BLaER1 treated with 17β-estradiol and CSF1 and Interleukin-3, amounts not matched to agents 10 nM and 100 nM (cell line): Measurements from ENCODE around the gene CHST15.

ENCODE experiments used
- H3K27ac ChIP-seq, 11 experiments: shearing (Covaris generic); formaldehyde crosslinking; 2 replicates each; pipeline ENCODE4 v1.8.1; 2022
- H3K27me3 ChIP-seq, 11 experiments: shearing (Covaris generic); formaldehyde crosslinking; 2 replicates each; pipeline ENCODE4 v1.8.1; 2022
- H3K36me3 ChIP-seq, 11 experiments: shearing (Covaris generic); formaldehyde crosslinking; 2 replicates each; pipeline ENCODE4 v1.8.1; 2022
- H3K4me1 ChIP-seq, 10 experiments: shearing (Covaris generic); formaldehyde crosslinking; 2 replicates each; pipeline ENCODE4 v1.8.1; 2022
- H3K4me2 ChIP-seq, 11 experiments: shearing (Covaris generic); formaldehyde crosslinking; 2 replicates each; pipeline ENCODE4 v1.8.1; 2022
- H3K4me3 ChIP-seq, 10 experiments: shearing (Covaris generic); formaldehyde crosslinking; 2 replicates each; pipeline ENCODE4 v1.8.1; 2022
- H3K9ac ChIP-seq, 11 experiments: shearing (Covaris generic); formaldehyde crosslinking; 2 replicates each; pipeline ENCODE4 v1.8.1; 2022
- H3K9me3 ChIP-seq, 11 experiments: shearing (Covaris generic); formaldehyde crosslinking; replicated peaks in 1 of 11; 2 replicates each; pipeline ENCODE4 v1.8.1; 2022
- H4K20me1 ChIP-seq, 11 experiments: shearing (Covaris generic); formaldehyde crosslinking; 2 replicates each; pipeline ENCODE4 v1.8.1; 2022
- Cebpa-rat ChIP-seq, 11 experiments: shearing (Covaris generic); IDR thresholded peaks; 2 replicates each; pipeline ENCODE4 v1.8.1; 2022

Gene CHST15

GRCh38 chr10:124119216-124119615 is 25.8 kb upstream of the CHST15 start:
- peaks cover 70 to 94% (median 80%) of the 10 kb centered on the region in 10 experiments for H3K4me1 ChIP-seq
- H3K36me3 ChIP-seq, result no peaks in the 10 kb centered on the region
- TF ChIP-seq Cebpa-rat (IDR thresholded peaks at IDR 0.05), result no peak
- peak overlapping the region; percentile 80 to 93 (median 89) for H3K4me2 ChIP-seq
- no peaks in the 10 kb centered on the region for H4K20me1 ChIP-seq
- no peaks in the 10 kb centered on the region for H3K9me3 ChIP-seq
- H3K27me3 ChIP-seq, result no peaks in the 10 kb centered on the region
- H3K9ac ChIP-seq, result peak overlapping the region; percentile 28 to 78 (median 70); a peak in 19 of 22 replicates
- peak overlapping the region; percentile 50 to 93 (median 88); a peak in 21 of 22 replicates for H3K27ac ChIP-seq
- peak overlapping the region in 3 of 10 experiments; percentile 1 to 14 (median 1); a peak in 2 of 20 replicates for H3K4me3 ChIP-seq

- H3K27ac ChIP-seq, result peak overlapping the region in 9 of 11 experiments; percentile 81 to 93 (median 89); a peak in 14 of 22 replicates
- H3K36me3 ChIP-seq, result no peaks in the 10 kb centered on the region
- H3K9me3 ChIP-seq, result no peaks in the 10 kb centered on the region
- peaks cover 57 to 88% (median 75%) of the 10 kb centered on the region in 10 experiments for H3K4me1 ChIP-seq
- H4K20me1 ChIP-seq, result no peaks in the 10 kb centered on the region
- H3K9ac ChIP-seq, result 0 out of 22 replicates have a peak overlapping the region, but pooled peaks of 3 of the 11 experiments have one; percentile 2 to 52 (median 34)
- peak overlapping the region; percentile 80 to 93 (median 89) for H3K4me2 ChIP-seq
- peak in 2 of 11 experiments; percentile 37 to 73; a peak in 3 of 22 replicates for TF ChIP-seq Cebpa-rat (IDR thresholded peaks at IDR 0.05)
- no peak overlapping the region for H3K4me3 ChIP-seq
- H3K27me3 ChIP-seq, result no peaks in the 10 kb centered on the region
These were observed 24.4 kb upstream of the CHST15 start for GRCh38 chr10:124117833-124118232.

- H3K36me3 ChIP-seq, result no peaks in the 10 kb centered on the region
- H3K4me3 ChIP-seq, result no peak overlapping the region
- peak overlapping the region in 9 of 11 experiments; percentile 26 to 92 (median 65); a peak in 16 of 22 replicates for H3K27ac ChIP-seq
- no peaks in the 10 kb centered on the region for H3K27me3 ChIP-seq
- no peaks in the 10 kb centered on the region for H4K20me1 ChIP-seq
- TF ChIP-seq Cebpa-rat (IDR thresholded peaks at IDR 0.05), result no peak
- H3K4me2 ChIP-seq, result peak overlapping the region; percentile 80 to 93 (median 89)
- peak overlapping the region in 2 of 11 experiments; percentile 34 to 52; a peak in 1 of 22 replicates for H3K9ac ChIP-seq
- H3K4me1 ChIP-seq, result peaks cover 56 to 87% (median 73%) of the 10 kb centered on the region in 10 experiments
- H3K9me3 ChIP-seq, result no peaks in the 10 kb centered on the region
These were observed 24.1 kb upstream of the CHST15 start for GRCh38 chr10:124117511-124117785.

GRCh38 chr10:124116771-124117510 is 23.5 kb upstream of the CHST15 start:
- Histone ChIP-seq H3K27ac (peak overlapping the region in 10 of 11 experiments; percentile 26 to 92 (median 62); a peak in 18 of 22 replicates), H3K36me3 (no peaks in the 10 kb centered on the region), H3K27me3 (no peaks in the 10 kb centered on the region), H3K9me3 (no peaks in the 10 kb centered on the region), H3K4me1 (peaks cover 51 to 87% (median 73%) of the 10 kb centered on the region in 10 experiments), H3K4me2 (peak overlapping the region; percentile 80 to 93 (median 89)), H4K20me1 (no peaks in the 10 kb centered on the region), H3K4me3 (no peak overlapping the region), H3K9ac (peak overlapping the region in 9 of 11 experiments; percentile 9 to 55 (median 28); a peak in 11 of 22 replicates)
- TF ChIP-seq Cebpa-rat (IDR thresholded peaks at IDR 0.05), result no peak

GRCh38 chr10:124114696-124115095 is 21.3 kb upstream of the CHST15 start:
- Histone ChIP-seq H3K27ac (no peak overlapping the region), H3K4me2 (no peak overlapping the region; a peak in 1 of 22 replicates), H3K4me3 (no peak overlapping the region), H3K9me3 (no peaks in the 10 kb centered on the region), H3K9ac (no peak overlapping the region), H3K4me1 (peaks cover 43 to 91% (median 78%) of the 10 kb centered on the region in 10 experiments), H3K36me3 (no peaks in the 10 kb centered on the region), H4K20me1 (no peaks in the 10 kb centered on the region), H3K27me3 (no peaks in the 10 kb centered on the region)
- no peak for TF ChIP-seq Cebpa-rat (IDR thresholded peaks at IDR 0.05)

GRCh38 chr10:124112891-124113580 is 19.6 kb upstream of the CHST15 start:
- H3K4me3 ChIP-seq, result no peak overlapping the region
- H3K36me3 ChIP-seq, result no peaks in the 10 kb centered on the region
- no peak overlapping the region for H3K9ac ChIP-seq
- H3K27me3 ChIP-seq, result no peaks in the 10 kb centered on the region
- H3K4me1 ChIP-seq, result peaks cover 39 to 91% (median 78%) of the 10 kb centered on the region in 10 experiments
- no peak for TF ChIP-seq Cebpa-rat (IDR thresholded peaks at IDR 0.05)
- no peaks in the 10 kb centered on the region for H3K9me3 ChIP-seq
- no peak overlapping the region for H3K27ac ChIP-seq
- no peaks in the 10 kb centered on the region for H4K20me1 ChIP-seq
- H3K4me2 ChIP-seq, result peak overlapping the region in 3 of 11 experiments; percentile 5 to 85 (median 32); a peak in 4 of 22 replicates

GRCh38 chr10:124110882-124111281 is 17.5 kb upstream of the CHST15 start:
- Histone ChIP-seq H3K4me1 (peaks cover 22 to 81% (median 68%) of the 10 kb centered on the region in 10 experiments), H4K20me1 (no peaks in the 10 kb centered on the region), H3K9me3 (no peaks in the 10 kb centered on the region), H3K27ac (no peak overlapping the region), H3K4me3 (no peak overlapping the region), H3K9ac (no peak overlapping the region), H3K27me3 (no peaks in the 10 kb centered on the region), H3K4me2 (peak overlapping the region; percentile 18 to 87 (median 75); a peak in 21 of 22 replicates), H3K36me3 (no peaks in the 10 kb centered on the region)
- no peak for TF ChIP-seq Cebpa-rat (IDR thresholded peaks at IDR 0.05)

- Histone ChIP-seq H3K27me3 (no peaks in the 10 kb centered on the region), H4K20me1 (no peaks in the 10 kb centered on the region), H3K4me3 (no peak overlapping the region), H3K27ac (peak overlapping the region in 7 of 11 experiments; percentile 2 to 56 (median 26); a peak in 8 of 22 replicates), H3K36me3 (no peaks in the 10 kb centered on the region), H3K4me2 (peak overlapping the region; percentile 57 to 87 (median 76)), H3K4me1 (peaks cover 22 to 76% (median 65%) of the 10 kb centered on the region in 10 experiments), H3K9me3 (no peaks in the 10 kb centered on the region), H3K9ac (peak overlapping the region in 4 of 11 experiments; percentile 1 to 32 (median 9); a peak in 4 of 22 replicates)
- TF ChIP-seq Cebpa-rat (IDR thresholded peaks at IDR 0.05), result no peak
These were observed 15.9 kb upstream of the CHST15 start for GRCh38 chr10:124109261-124109660.

- Histone ChIP-seq H3K27me3 (no peaks in the 10 kb centered on the region), H3K4me2 (peak overlapping the region in 9 of 11 experiments; percentile 20 to 87 (median 83); a peak in 12 of 22 replicates), H3K9ac (no peak overlapping the region), H3K4me1 (peaks cover 34 to 74% (median 62%) of the 10 kb centered on the region in 10 experiments), H4K20me1 (no peaks in the 10 kb centered on the region), H3K36me3 (no peaks in the 10 kb centered on the region), H3K4me3 (no peak overlapping the region), H3K9me3 (no peaks in the 10 kb centered on the region), H3K27ac (no peak overlapping the region)
- TF ChIP-seq Cebpa-rat (IDR thresholded peaks at IDR 0.05), result no peak
These were observed 13.7 kb upstream of the CHST15 start for GRCh38 chr10:124107072-124107471.
